ENCODE measurements around the gene CENPC.
"Not testable (repeated sequence)": the region's sequence is repeated elsewhere in the genome, so short reads cannot be mapped to it uniquely, and the experiment has no call there.

Gene CENPC

GRCh38 chr4:67446811-67447210 is 98.5 kb downstream of the CENPC start:
- no peaks in the 10 kb centered on the region for H3K9me3 Mint-ChIP-seq
- H3K27me3 Mint-ChIP-seq: no peaks in the 10 kb centered on the region
- no peak overlapping the region for H3K27ac Mint-ChIP-seq
- H3K4me3 Mint-ChIP-seq: no peak overlapping the region
- H3K4me1 Mint-ChIP-seq (ENCODE audit: low read depth): no peaks in the 10 kb centered on the region
- intact Hi-C loops (cut with micrococcal nuclease): no loop called here
- peaks cover 11% of the 10 kb centered on the region for H3K36me3 Mint-ChIP-seq (ENCODE audit: low read depth)

GRCh38 chr4:67445881-67446280 is 99.4 kb downstream of the CENPC start:
- H3K4me1 Mint-ChIP-seq (ENCODE audit: low read depth); H3K4me3 Mint-ChIP-seq; H3K9me3 Mint-ChIP-seq; H3K27ac Mint-ChIP-seq; H3K27me3 Mint-ChIP-seq; intact Hi-C loops (cut with micrococcal nuclease): not testable (repeated sequence)
- H3K36me3 Mint-ChIP-seq (ENCODE audit: low read depth): peaks cover 14% of the 10 kb centered on the region

- H3K27me3 Mint-ChIP-seq: no peaks in the 10 kb centered on the region
- peaks cover 28% of the 10 kb centered on the region for H3K36me3 Mint-ChIP-seq (ENCODE audit: low read depth)
- no peaks in the 10 kb centered on the region for H3K9me3 Mint-ChIP-seq
- H3K27ac Mint-ChIP-seq: no peak overlapping the region
- intact Hi-C loops (cut with micrococcal nuclease): no loop called here
- no peak overlapping the region for H3K4me3 Mint-ChIP-seq
- H3K4me1 Mint-ChIP-seq (ENCODE audit: low read depth): peaks cover 10% of the 10 kb centered on the region
These were observed 106.3 kb downstream of the CENPC start for GRCh38 chr4:67438975-67439374.

- Mint-ChIP-seq H3K36me3 (ENCODE audit: low read depth) (peaks cover 32% of the 10 kb centered on the region), H3K4me1 (ENCODE audit: low read depth) (peaks cover 10% of the 10 kb centered on the region), H3K27ac (no peak overlapping the region), H3K4me3 (no peak overlapping the region), H3K27me3 (no peaks in the 10 kb centered on the region), H3K9me3 (no peaks in the 10 kb centered on the region)
- intact Hi-C loops (cut with micrococcal nuclease): no loop called here
These were observed 107.2 kb downstream of the CENPC start for GRCh38 chr4:67437974-67438713.

GRCh38 chr4:67436742-67437141 is 108.6 kb downstream of the CENPC start:
- H3K27me3 Mint-ChIP-seq: no peaks in the 10 kb centered on the region
- H3K27ac Mint-ChIP-seq: no peak overlapping the region
- peaks cover 28% of the 10 kb centered on the region for H3K36me3 Mint-ChIP-seq (ENCODE audit: low read depth)
- H3K4me1 Mint-ChIP-seq (ENCODE audit: low read depth): peaks cover 10% of the 10 kb centered on the region
- no peak overlapping the region for H3K4me3 Mint-ChIP-seq
- H3K9me3 Mint-ChIP-seq: no peaks in the 10 kb centered on the region
- intact Hi-C loops (cut with micrococcal nuclease): no loop called here

- no peak overlapping the region for H3K27ac Mint-ChIP-seq
- H3K4me1 Mint-ChIP-seq (ENCODE audit: low read depth): no peaks in the 10 kb centered on the region
- intact Hi-C loops (cut with micrococcal nuclease): no loop called here
- H3K36me3 Mint-ChIP-seq (ENCODE audit: low read depth): peaks cover 18% of the 10 kb centered on the region
- H3K9me3 Mint-ChIP-seq: no peaks in the 10 kb centered on the region
- H3K4me3 Mint-ChIP-seq: no peak overlapping the region
- H3K27me3 Mint-ChIP-seq: no peaks in the 10 kb centered on the region
These were observed 114.3 kb downstream of the CENPC start for GRCh38 chr4:67430989-67431388.

GRCh38 chr4:67428819-67429218 is 116.5 kb downstream of the CENPC start:
- no peaks in the 10 kb centered on the region for H3K9me3 Mint-ChIP-seq
- intact Hi-C loops (cut with micrococcal nuclease): no loop called here
- no peak overlapping the region for H3K4me3 Mint-ChIP-seq
- no peaks in the 10 kb centered on the region for H3K4me1 Mint-ChIP-seq (ENCODE audit: low read depth)
- peaks cover 13% of the 10 kb centered on the region for H3K36me3 Mint-ChIP-seq (ENCODE audit: low read depth)
- no peak overlapping the region for H3K27ac Mint-ChIP-seq
- H3K27me3 Mint-ChIP-seq: no peaks in the 10 kb centered on the region

Measured in dendritic cell treated with granulocyte-macrophage colony-stimulating factor and Interleukin-4, amounts not matched to agents 40 ng/mL and 50 ng/mL, for 4 days (primary cell).